ENCODE results near the gene ZNF426. TPM values are rescaled to one million over a fixed set of nuclear protein-coding genes. Genes with fewer than 3 reads are reported as not detected.

Gene ZNF426
- total RNA-seq, 1 donor from 2014 or later = 22.7 TPM

GRCh38 chr19:9494096-9494495 lies 44.3 kb downstream of the ZNF426 start:
- ChIA-PET POLR2A (no interaction called here), CTCF (no interaction called here)
- intact Hi-C loops (cut with micrococcal nuclease) = no loop called here
- DNase-seq (no peak), ATAC-seq (ENCODE audit: low read depth) (no peak)
- H3K27me3 Mint-ChIP-seq = peaks cover 2% of the 10 kb centered on the region
- peaks cover 7% of the 10 kb centered on the region for H3K36me3 Mint-ChIP-seq (ENCODE audit: low read depth)
- no peak overlapping the region for H3K4me3 Mint-ChIP-seq
- no peak for TF ChIP-seq CTCF (IDR thresholded peaks at IDR 0.05)
- H3K9me3 Mint-ChIP-seq = peaks cover 7% of the 10 kb centered on the region
- no peaks in the 10 kb centered on the region for H3K4me1 Mint-ChIP-seq
- no peak overlapping the region for H3K27ac Mint-ChIP-seq

GRCh38 chr19:9487016-9487415 lies 51.4 kb downstream of the ZNF426 start:
- DNase-seq (no peak), ATAC-seq (ENCODE audit: low read depth) (no peak)
- Mint-ChIP-seq H3K4me3 (no peak overlapping the region), H3K9me3 (peaks cover 21% of the 10 kb centered on the region), H3K4me1 (no peaks in the 10 kb centered on the region), H3K27me3 (no peaks in the 10 kb centered on the region), H3K27ac (no peak overlapping the region), H3K36me3 (ENCODE audit: low read depth) (peaks cover 6% of the 10 kb centered on the region)
- intact Hi-C loops (cut with micrococcal nuclease) = no loop called here
- CTCF ChIA-PET = no interaction called here
- POLR2A ChIA-PET = no interaction called here
- no peak for TF ChIP-seq CTCF (IDR thresholded peaks at IDR 0.05)

GRCh38 chr19:9485140-9485539 lies 53.3 kb downstream of the ZNF426 start:
- Mint-ChIP-seq H3K9me3 (peaks cover 24% of the 10 kb centered on the region), H3K27me3 (no peaks in the 10 kb centered on the region), H3K36me3 (ENCODE audit: low read depth) (peaks cover 6% of the 10 kb centered on the region), H3K27ac (no peak overlapping the region), H3K4me3 (no peak overlapping the region), H3K4me1 (no peaks in the 10 kb centered on the region)
- DNase-seq (no peak), ATAC-seq (ENCODE audit: low read depth) (no peak)
- ChIA-PET CTCF (no interaction called here), POLR2A (interaction anchor here (0.6 kb wide), 1 partner anchor 656 kb away, joined by 4 read pairs; no protein-coding TSS in a partner anchor)
- intact Hi-C loops (cut with micrococcal nuclease) = no loop called here
- no peak for TF ChIP-seq CTCF (IDR thresholded peaks at IDR 0.05)

GRCh38 chr19:9474975-9475374 lies 63.5 kb downstream of the ZNF426 start:
- Mint-ChIP-seq H3K4me3 (no peak overlapping the region), H3K27ac (no peak overlapping the region), H3K9me3 (peaks cover 29% of the 10 kb centered on the region), H3K36me3 (ENCODE audit: low read depth) (peaks cover 3% of the 10 kb centered on the region), H3K27me3 (peaks cover 3% of the 10 kb centered on the region), H3K4me1 (no peaks in the 10 kb centered on the region)
- ATAC-seq (ENCODE audit: low read depth) (no peak), DNase-seq (no peak)
- POLR2A ChIA-PET = interaction anchor here (0.6 kb wide), 1 partner anchor 88 kb away, joined by 8 read pairs; no protein-coding TSS in a partner anchor
- CTCF ChIA-PET = no interaction called here
- no peak for TF ChIP-seq CTCF (IDR thresholded peaks at IDR 0.05)
- intact Hi-C loops (cut with micrococcal nuclease) = no loop called here

Other genes with a start within 250 kb of the ZNF426 start
- gene ZNF699, start 228.8 kb downstream of the ZNF426 start, total RNA-seq = 10.3 and 11.7 TPM in 2 replicates
- gene ZNF559, start 214.5 kb downstream of the ZNF426 start, total RNA-seq = 22.0 and 22.8 TPM in 2 replicates
- gene ZNF177, start 175.6 kb downstream of the ZNF426 start, total RNA-seq = 1.3 and 1.4 TPM in 2 replicates
- 43.7 and 50.3 TPM in 2 replicates for gene ZNF266, start 103.1 kb downstream of the ZNF426 start, total RNA-seq
- 0.15 TPM in 1 of 2 replicates, not detected in the other for gene ZNF560, start 40.0 kb downstream of the ZNF426 start, total RNA-seq
- gene ZNF121, start 45.9 kb upstream of the ZNF426 start, total RNA-seq = 53.7 and 57.0 TPM in 2 replicates
- 37.1 and 40.2 TPM in 2 replicates for gene ZNF561, start 82.6 kb upstream of the ZNF426 start, total RNA-seq
- gene ZNF562, start 136.5 kb upstream of the ZNF426 start, total RNA-seq = 31.6 and 32.2 TPM in 2 replicates
- gene ZNF846, start 230.1 kb upstream of the ZNF426 start, total RNA-seq = 7.9 and 10.7 TPM in 2 replicates